GM18499 (cell line): ENCODE measurements around the gene MDGA2.
"Not testable (repeated sequence)": the region's sequence is repeated elsewhere in the genome, so short reads cannot be mapped to it uniquely, and the experiment has no call there.

Experiments used
- ATAC-seq: cut with Tn5 transposase; IDR thresholded peaks from one replicate; pipeline ENCODE4 v1.9.1; 2021; ENCODE audit warnings: moderate number of reproducible peaks; ENCODE audit not compliant: insufficient read depth, unreplicated experiment

The MDGA2 gene

DNA sequence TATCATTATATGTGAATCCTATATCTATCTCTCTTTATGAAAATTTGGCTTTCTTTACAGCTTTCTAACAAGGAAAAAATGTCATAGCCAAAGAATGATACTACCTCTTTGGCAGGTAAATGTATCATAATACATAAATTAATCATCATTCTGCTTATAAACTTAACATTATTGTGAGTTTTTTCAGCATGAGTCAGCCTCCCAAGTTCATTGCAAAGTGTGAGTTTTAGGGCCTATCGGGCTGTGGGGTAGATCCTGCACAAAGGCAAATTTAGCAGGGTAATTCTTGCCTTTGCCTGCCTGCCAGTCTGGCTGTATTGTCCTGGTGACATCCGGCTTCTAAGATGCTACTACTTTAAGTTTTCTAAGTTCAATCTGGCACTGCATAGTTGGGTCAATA, 412.6 kb downstream of the MDGA2 start:
- ATAC-seq = no peak

DNA sequence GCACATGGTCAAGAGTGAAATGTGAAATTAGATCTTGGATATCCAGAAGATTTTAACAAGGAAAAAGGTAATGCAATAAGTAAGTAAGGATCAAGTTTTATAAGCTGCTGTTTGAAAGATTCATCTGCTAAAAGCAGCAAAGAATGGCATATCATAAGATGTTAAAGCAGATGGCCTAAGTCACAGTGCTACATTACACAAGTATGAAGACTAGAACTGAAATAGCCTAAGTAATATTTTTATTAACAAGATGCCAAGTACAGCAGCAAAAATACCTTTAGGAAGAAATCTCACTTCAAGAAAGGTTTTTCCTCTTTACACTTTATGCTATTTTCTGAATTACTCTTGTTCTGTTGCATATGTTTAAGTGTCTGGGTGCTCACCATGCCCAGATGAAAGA, 414.1 kb downstream of the MDGA2 start:
- ATAC-seq = no peak

DNA sequence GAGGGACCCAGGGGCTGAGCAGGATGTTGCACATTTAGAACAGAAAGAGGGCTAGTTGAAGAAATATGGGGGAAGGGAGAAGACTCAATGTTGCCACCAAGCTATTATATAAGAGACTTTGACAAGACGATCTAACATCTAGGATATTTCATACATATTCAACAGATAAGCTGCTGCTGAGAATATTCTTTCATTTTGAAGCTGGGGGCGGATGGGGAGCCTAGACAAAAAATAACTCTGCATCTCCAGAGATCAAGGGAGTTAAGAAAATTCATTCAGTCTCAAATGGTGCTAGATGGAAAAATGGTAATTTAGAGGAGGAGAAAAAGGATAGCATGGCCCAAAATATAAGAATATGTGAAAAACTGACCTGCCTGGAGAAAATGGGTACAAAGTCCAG, 415.6 kb downstream of the MDGA2 start:
- no peak for ATAC-seq

DNA sequence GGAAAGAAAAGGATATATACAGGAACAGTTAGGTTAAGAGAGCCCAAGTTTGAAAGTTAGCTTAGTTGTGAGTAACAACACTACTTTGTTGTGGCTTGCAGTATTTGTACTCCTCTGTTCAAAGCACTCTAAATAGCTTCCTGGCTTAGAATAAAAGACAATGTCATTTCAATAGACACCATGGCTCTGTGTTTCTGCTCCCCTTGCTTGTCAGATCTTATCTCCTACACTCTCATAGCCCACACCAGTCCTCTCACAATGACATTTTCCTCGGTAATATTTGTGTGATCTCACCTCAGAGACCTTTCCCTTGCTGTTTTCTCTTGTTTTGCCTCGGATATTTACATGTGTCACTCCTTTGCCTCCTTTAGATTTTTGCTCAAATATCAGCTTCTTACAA, 418.4 kb downstream of the MDGA2 start:
- no peak for ATAC-seq

DNA sequence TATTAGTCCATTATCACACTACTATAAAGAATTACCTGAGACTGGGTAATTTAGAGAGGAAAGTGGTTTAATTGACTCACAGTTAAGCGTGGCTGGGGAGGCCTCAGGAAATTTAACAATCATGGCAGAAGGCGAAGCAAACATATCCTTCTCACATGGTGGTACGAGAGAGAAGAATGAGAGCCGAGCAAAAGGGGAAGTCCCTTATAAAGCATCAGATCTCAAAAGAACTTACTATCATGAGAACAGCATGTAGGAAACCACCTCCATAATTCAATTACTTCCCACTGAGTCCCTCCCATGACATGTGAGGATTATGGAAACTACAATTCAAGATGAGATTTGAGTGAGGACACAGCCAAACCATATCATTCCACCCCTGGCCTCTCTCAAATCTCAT, 422.6 kb downstream of the MDGA2 start:
- ATAC-seq = no peak

DNA sequence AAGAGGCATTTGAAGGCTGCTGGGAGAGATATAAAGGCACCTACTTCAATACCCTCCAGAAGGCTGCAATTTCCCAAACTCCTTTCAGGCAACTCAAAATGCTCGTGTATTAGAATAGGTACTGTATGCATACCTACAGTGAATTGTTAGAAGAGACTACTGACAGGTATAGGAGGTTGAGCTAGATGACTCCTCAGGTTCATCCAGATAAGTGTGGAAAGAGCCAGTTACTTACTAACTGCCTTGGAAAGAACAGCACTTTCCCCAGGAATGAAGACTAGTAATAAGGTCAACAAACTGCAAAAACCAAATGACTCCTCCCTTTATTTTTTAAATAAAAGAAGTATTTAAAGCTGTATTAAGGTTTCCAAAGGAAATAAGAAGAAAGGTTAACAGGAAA, 429.0 kb downstream of the MDGA2 start:
- ATAC-seq = no peak

DNA sequence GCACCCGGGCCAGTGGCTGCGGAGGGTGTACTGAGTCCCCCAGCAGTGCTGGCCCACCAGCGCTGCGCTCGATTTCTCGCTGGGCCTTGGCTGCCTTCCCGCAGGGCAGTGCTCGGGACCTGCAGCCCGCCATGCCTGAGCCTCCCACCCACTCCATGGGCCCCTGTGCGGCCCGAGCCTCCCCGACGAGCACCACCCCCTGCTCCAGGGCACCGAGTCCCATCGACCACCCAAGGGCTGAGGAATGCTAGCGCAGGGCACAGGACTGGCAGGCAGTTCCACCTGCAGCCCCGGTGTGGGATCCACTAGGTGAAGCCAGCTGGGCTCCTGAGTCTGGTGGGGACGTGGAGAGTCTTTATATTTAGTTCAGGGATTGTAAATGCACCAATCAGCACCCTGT, 432.8 kb downstream of the MDGA2 start:
- not testable (repeated sequence) for ATAC-seq

DNA sequence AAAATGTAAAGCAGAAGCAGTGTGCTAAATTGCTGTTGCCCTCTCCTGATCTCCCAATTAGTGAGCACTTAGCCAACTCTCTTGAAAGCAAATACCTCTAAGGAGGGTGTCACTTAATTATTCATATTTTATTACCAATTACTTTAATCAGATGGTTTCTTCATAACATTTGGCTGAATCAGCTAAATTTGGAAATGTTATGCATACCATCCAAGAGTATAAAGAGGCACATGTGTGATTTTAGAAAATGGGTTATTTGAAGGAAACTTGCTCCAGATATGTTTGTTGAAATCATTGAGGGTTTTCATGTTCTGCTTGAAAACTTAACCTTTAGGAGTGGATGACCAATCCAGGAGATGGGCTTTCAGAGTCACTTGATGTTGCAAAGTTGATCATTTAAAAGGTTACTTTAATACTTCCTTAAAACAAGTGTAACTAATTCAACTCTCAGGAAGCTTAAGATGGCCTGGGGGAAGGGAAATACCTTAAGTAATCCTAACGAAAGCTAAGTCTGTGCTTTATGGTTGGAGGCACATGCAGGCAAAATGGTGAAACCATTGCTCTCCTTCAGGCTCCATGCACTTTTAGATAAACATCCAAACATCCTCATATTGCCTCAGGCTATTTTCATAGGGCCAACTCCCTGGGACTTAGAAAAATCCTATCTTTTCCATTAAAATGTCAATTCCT, 434.5 kb downstream of the MDGA2 start:
- ATAC-seq = no peak

DNA sequence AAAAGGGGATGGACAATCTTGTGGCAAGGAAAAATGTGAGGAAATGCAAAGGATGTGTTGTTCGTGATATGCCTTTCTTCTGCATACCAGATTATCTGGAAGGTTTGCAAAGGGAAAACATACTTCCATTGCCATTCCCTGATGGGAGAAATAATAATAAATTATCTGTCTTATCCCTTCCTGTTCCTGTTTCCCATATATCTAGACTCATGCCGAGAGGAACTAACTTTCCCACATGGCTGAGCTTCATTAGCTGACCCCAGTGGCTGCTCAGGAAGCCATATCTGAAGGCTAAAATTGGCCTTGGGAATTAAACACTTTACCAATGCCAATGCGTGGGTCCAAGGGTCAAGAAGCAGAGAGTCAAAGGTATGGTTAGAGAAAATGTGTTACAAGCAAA, 439.8 kb downstream of the MDGA2 start:
- ATAC-seq = no peak

DNA sequence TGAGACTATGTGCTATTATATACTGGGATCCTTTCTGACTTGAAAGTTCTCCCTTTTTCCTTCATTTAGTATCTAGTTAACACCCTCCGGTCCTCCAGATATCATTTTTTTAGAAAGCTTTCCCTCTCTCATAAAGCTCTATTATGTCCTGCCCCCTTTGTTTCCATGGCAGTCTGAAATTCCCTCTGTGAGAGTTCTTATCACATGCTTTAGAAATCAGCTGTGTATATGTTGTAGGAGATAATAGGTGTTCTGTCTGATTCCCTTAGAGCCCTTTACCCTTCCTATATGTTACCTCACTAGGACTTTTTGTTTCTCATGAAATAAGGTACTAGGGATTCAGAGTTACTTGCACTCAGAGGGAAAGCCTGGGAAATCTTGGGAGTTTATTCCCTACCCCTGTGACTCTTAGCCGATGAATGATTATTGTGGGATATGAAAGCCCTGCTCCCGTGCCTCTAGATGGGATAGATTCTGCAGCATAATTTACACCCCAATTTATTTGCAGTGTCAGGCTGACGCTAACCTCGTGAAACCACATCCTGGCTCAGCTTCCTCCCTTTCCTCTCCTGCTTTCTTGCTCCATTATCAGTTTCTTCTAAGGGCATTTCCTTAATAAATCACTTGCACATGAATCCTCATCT, 448.4 kb downstream of the MDGA2 start:
- no peak for ATAC-seq

DNA sequence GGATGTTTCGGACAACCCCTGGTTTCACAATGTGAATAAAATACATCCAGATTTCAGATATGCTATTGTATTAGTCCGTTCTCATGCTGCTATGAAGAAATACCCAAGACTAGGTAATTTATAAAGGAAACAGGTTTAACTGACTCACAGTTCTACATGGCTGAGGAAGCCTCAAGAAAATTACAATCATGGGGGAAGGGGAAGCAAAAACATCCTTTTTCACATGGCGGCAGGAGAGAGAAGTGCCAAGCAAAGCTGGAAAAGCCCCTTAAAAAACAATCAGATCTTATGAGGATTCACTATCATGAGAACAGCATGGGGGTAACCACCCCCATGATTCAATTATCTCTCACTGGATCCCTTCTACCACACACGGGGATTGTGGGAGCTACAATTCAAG, 451.7 kb downstream of the MDGA2 start:
- no peak for ATAC-seq

DNA sequence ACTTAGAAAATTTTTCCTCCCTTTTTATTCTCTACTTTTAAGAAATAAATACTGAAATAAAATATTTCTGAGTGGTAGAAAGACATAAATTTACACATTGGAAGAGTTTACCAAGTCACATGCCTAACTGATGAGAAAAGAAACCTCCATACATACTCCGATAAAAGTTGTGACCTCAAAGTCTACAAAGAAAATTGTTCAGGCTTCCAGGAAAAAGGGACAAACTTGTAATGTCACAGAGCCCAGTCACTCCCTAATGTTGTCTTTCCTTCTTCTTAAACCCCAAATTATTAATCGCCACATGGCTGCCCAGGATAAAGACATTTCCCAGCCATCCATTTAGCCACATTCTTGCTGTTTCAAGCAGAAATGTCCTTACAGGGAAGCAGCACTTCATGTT, 455.3 kb downstream of the MDGA2 start:
- no peak for ATAC-seq

DNA sequence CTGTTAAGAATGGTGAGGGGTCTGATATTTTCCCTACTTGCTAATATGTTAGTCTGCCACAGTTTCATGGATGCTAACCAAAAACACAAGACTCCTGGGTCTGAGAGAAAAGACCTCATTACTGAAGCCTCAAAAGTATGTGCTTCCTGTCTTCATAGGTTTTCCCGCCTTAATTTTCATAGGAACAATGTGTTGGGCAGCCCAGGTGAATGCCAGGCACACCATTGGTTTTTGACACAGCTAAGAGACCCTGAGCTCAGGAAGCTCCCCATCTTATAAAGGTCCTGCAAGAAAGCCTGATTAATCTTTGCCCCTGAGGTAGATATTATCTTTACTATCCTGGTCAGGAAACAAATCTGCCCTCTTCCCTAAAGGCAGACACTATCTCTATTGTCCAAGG, 464.1 kb downstream of the MDGA2 start:
- no peak for ATAC-seq

DNA sequence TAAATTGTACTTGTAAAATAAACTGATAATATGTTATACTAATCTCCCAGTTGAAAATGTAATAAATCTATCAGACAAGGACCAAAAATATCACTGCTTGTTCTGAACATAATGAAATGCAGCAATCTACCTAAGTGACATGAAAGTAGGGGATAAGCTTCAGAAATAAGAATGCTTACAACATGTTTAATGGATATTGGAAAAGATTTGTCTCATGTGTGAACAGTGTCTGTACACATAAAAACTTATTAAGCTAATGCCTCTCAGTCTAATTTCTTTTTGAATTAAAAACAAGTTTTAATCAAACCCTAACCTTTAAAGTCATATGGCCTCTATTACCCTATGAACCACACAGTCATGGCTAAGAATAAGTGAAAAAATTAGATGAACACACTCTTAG, 465.3 kb downstream of the MDGA2 start:
- ATAC-seq = no peak

DNA sequence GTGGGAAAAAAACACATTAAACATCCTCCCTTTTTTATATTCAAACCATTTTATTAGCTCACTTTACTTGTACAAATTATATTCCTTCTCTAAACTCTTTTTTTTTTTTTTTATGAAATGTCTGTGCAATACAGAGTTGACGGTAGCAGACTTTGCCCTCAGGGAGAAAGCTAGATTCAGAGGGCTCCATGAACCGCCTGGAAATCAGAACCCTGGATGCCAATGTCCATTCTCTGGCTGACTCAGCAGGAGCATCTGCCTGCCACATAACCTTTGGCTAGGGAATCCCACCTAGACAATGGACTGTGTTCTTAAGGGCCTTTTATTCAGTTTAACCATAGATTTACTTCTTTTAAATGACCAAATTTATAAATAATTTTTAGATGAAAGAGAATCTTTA, 467.0 kb downstream of the MDGA2 start:
- no peak for ATAC-seq

DNA sequence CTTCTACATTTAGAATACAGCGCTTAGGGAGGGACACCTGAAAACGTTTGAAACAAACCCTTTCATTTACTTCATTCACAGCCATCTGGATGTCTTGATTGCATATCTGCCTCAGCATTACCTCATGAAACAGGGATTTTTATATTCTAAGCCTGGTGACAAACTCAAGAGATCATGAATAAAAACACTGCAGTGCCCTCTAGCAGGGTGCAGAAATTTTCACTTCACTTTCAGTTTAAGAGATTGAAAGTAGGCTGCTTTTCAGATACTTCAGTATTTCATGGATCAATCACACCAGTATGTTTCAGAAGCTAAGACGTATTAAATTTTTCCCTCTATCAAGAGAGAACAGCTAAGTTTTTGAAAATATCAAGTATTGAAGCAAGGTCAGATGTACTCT, 467.8 kb downstream of the MDGA2 start:
- ATAC-seq = no peak

DNA sequence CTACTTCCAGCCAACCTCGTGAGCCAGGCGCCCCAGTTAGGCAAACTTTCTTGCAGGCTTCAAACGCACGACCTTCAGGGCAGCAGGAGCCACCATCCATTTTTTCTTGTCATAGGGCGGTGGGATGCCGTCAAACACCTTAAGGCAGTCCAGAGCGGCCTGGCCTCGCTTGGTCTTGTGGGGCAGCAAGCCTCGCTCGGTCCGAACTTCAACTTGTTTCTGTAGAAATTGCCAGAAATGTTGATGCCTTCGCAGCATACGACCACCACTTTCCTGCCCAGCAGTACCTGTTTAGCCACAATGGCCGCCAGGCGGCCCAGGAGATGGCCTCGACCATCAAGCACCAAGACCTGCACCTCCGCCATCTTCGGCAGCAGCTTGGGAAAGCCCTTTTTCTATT, 474.7 kb downstream of the MDGA2 start:
- no peak for ATAC-seq

DNA sequence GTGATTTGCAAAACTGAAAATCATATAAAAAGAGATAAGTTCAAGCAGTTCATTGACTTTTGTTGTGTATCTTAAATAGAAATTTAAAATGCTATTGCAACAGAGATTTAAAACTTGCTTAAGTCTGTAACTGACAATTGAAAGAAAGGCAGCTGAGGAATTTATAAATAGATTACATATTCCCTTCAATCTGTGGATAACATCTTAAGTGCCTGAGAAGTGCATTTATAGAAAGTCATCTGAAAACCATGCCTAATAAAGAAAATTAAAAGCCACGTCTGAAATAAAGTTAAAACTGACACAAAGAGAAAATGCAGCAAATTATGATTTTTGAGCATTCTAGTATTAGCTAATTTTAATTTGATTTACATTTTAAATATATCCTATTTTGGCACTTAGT, 479.8 kb downstream of the MDGA2 start:
- no peak for ATAC-seq

DNA sequence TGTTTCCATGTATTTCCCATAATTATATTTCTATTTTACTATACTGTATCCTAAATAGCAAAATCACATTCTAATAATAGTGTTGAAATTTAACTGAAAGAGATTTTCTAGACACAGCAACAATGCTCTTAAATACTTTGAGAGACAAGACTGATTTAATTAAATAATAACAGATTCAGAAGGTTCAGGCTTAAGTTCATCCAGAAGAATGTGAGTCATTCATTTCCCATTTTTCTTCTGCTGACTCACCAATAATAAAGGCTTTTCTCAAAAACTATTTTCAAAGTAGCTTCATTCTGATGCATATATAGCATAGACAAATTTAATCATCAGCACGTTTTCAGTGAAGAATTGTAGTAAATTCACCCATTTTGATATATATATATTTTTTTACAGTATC, 481.4 kb downstream of the MDGA2 start:
- ATAC-seq = no peak

DNA sequence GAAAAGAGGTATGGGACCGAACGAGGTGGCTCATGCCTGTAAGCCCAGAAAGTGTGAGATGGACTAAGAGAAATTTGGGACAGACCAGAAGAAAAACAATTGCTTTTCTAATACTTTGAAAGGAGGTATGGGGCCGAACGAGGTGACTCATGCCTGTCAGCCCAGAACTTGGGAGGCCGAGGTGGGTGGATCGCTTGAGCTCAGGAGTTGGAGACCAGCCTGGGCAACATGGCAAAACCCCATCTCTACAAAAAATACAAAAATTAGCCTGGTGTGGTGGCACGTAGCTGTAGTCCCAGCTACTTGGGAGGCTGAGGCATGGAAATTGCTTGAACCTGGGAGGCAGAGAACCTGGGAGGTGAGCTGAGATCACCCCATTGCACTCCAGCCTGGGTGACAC, 483.2 kb downstream of the MDGA2 start:
- not testable (repeated sequence) for ATAC-seq

DNA sequence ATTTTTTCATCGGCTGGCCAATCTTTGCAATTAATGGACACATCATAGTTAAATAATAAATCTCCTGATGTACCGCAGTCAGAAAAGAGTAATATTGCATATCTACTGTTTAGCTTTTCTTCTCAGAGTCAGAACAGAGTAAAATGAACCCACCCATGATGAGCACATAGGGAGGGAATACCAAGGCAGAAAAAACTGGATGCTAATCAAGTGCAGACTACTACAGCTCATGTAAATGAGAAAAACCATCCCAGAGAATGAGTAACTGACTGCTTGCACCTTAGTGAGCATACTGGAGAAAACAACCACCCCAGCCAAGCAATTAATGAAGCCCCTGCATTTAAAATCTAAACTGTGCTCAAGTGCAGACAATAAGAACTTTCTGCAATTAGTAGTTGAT, 483.7 kb downstream of the MDGA2 start:
- no peak for ATAC-seq

DNA sequence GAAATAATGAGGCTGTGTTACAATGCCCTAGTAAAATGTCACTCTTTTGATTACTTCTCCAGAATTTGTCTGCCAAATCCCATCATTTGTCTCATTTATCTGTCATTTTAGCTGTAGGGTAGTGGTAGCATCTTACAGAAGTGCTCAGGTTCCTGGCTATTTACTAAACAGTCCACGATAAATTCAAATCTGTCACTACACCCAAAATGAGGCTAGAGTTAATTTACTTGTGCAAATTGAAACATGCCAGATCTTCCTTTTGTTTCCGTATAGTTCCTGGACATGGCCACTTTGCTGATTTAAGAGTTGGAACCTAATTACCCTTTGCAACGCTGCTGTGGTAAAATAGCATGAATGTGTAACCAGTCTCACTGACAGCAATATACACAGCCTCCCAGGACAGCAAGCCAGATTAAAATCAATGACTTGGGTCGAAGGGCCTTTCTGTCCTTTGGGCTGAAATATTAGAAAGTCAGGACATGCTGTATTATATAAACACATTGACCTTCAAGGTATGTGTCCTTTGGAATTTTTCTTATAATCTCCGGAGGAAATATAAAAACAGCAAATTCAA, 485.4 kb downstream of the MDGA2 start:
- no peak for ATAC-seq
